H1 (cell line): ENCODE data around the gene SLC1A3. TPM values are rescaled to one million over a fixed set of nuclear protein-coding genes. Genes with fewer than 3 reads are reported as not detected.

Experiments
- CTCF ChIA-PET: fragments of 300-600 bp; sonication (Branson Sonifier 250); formaldehyde crosslinking; loops from one replicate; lab custom pipeline; 2021; ENCODE audit not compliant: partially characterized antibody; lab: Charles Lee
- POLR2A ChIA-PET: fragments of 300-600 bp; sonication (Branson Sonifier 250); formaldehyde crosslinking; loops from one replicate; lab custom pipeline; 2021; ENCODE audit warnings: inconsistent platforms; ENCODE audit not compliant: partially characterized antibody; lab: Charles Lee
- DNase-seq, 2 experiments: peaks; one replicate each; pipeline versions ENCODE4 v3.0.0 to v3.0.0-alpha.2; 2010 to 2022; ENCODE audit warnings: low spot score in 2 of 2, low read depth in 1 of 2, mixed read lengths in 1 of 2
- FAIRE-seq: peaks from 2 replicates; lab custom pipeline; 2011; peaks lifted over from hg19 to GRCh38; lab: Jason Lieb, UNC
- H2AFZ ChIP-seq: 2 replicates; pipeline ENCODE4 v1.8.1; 2012; ENCODE audit warnings: low read length, inconsistent platforms
- H2AK5ac ChIP-seq: 2 replicates; pipeline ENCODE4 v1.6.1; 2013; ENCODE audit warnings: low read depth, low read length
- H2BK120ac ChIP-seq: replicated peaks from 2 replicates; pipeline ENCODE3; 2013; ENCODE audit warnings: low read depth, low read length, inconsistent platforms
- H2BK12ac ChIP-seq: 2 replicates; pipeline ENCODE4 v1.6.1; 2013; ENCODE audit warnings: low read depth, low read length
- H2BK15ac ChIP-seq: 2 replicates; pipeline ENCODE4 v1.6.1; 2013; ENCODE audit warnings: low read length
- H2BK20ac ChIP-seq: 2 replicates; pipeline ENCODE4 v1.6.1; 2013; ENCODE audit warnings: low read length
- H2BK5ac ChIP-seq: 2 replicates; pipeline ENCODE4 v1.6.1; 2013; ENCODE audit warnings: low read depth, low read length
- H3K14ac ChIP-seq: 2 replicates; pipeline ENCODE4 v1.6.1; 2013; ENCODE audit warnings: inconsistent platforms; ENCODE audit not compliant: insufficient read length
- H3K18ac ChIP-seq: 2 replicates; pipeline ENCODE4 v1.6.1; 2013; ENCODE audit warnings: low read length; ENCODE audit errors: extremely low read depth
- H3K23ac ChIP-seq: 2 replicates; pipeline ENCODE4 v1.6.1; 2013; ENCODE audit warnings: inconsistent platforms; ENCODE audit not compliant: insufficient read length
- H3K23me2 ChIP-seq: 2 replicates; pipeline ENCODE4 v1.6.1; 2013; ENCODE audit warnings: low read depth, low read length
- H3K27ac ChIP-seq: 2 replicates; pipeline ENCODE4 v1.6.1; 2011; ENCODE audit warnings: low read depth, low read length, inconsistent platforms
- H3K27me3 ChIP-seq, 4 experiments: replicated peaks in 1 of 4; 1 replicate in 1 of 4; 2 replicates in 3 of 4; pipeline versions ENCODE4 v1.6.1 to v1.8.1; 2011 to 2013; ENCODE audit warnings: low read length in 3 of 4, mild to moderate bottlenecking in 3 of 4, inconsistent platforms in 2 of 4, mixed read lengths in 2 of 4, moderate library complexity in 1 of 4; ENCODE audit not compliant: control insufficient read depth in 3 of 4, insufficient read depth in 3 of 4; ENCODE audit errors: extremely low read depth in 1 of 4
- H3K36me3 ChIP-seq, 4 experiments: 2 replicates each; pipeline versions ENCODE4 v1.6.1 to v1.8.1; 2011 to 2013; ENCODE audit warnings: mild to moderate bottlenecking in 4 of 4, low read length in 3 of 4, moderate library complexity in 2 of 4, control low read depth in 1 of 4, inconsistent platforms in 1 of 4; ENCODE audit not compliant: insufficient read depth in 4 of 4, control insufficient read depth in 2 of 4
- H3K4ac ChIP-seq: replicated peaks from 2 replicates; pipeline ENCODE3; 2013; ENCODE audit warnings: low read length, low read depth, mixed read lengths, inconsistent platforms; ENCODE audit not compliant: insufficient read length
- H3K4me1 ChIP-seq, 4 experiments: replicated peaks in 1 of 4; 1 replicate in 1 of 4; 2 replicates in 3 of 4; pipeline versions ENCODE4 v1.6.1 to v1.8.1; 2011 to 2013; ENCODE audit warnings: low read length in 3 of 4, inconsistent platforms in 2 of 4, mixed read lengths in 1 of 4; ENCODE audit not compliant: insufficient read depth in 4 of 4, control insufficient read depth in 3 of 4
- H3K4me2 ChIP-seq, 2 experiments: 2 replicates each; pipeline versions ENCODE4 v1.6.1 to v1.8.1; 2011 to 2013; ENCODE audit warnings: low read depth in 2 of 2, low read length in 2 of 2, control low read depth in 1 of 2, inconsistent platforms in 1 of 2, mild to moderate bottlenecking in 1 of 2; ENCODE audit not compliant: insufficient read depth in 1 of 2
- H3K4me3 ChIP-seq, 4 experiments: fragments of 200-600, 300-600 bp in 1 of 4; sonication (generic), shearing (Covaris generic), sonication (Bioruptor Twin) in 1 of 4; 2 replicates each; pipeline versions ENCODE4 v1.5.1 to v1.8.1; 2011 to 2016; ENCODE audit warnings: low read length in 4 of 4, low read depth in 3 of 4, control low read depth in 2 of 4, inconsistent platforms in 2 of 4, mild to moderate bottlenecking in 2 of 4, mixed read lengths in 1 of 4, moderate library complexity in 1 of 4; ENCODE audit not compliant: insufficient read depth in 2 of 4; ENCODE audit errors: extremely low read depth in 1 of 4
- H3K56ac ChIP-seq: replicated peaks from 2 replicates; pipeline ENCODE3; 2013; ENCODE audit warnings: low read depth, mild to moderate bottlenecking, mixed read lengths, low read length, inconsistent platforms; ENCODE audit not compliant: insufficient read length
- H3K79me1 ChIP-seq: 2 replicates; pipeline ENCODE4 v1.6.1; 2013; ENCODE audit warnings: low read depth, low read length, control low read depth
- H3K79me2 ChIP-seq, 2 experiments: 2 replicates each; pipeline versions ENCODE4 v1.6.1 to v1.8.1; 2012 to 2013; ENCODE audit warnings: low read length in 2 of 2, mild to moderate bottlenecking in 2 of 2, inconsistent platforms in 1 of 2; ENCODE audit not compliant: insufficient read depth in 2 of 2, control insufficient read depth in 1 of 2
- H3K9ac ChIP-seq, 4 experiments: replicated peaks in 1 of 4; 1 replicate in 1 of 4; 2 replicates in 3 of 4; pipeline versions ENCODE4 v1.6.1 to v1.8.1; 2011 to 2013; ENCODE audit warnings: low read depth in 3 of 4, low read length in 3 of 4, control low read depth in 2 of 4, mild to moderate bottlenecking in 2 of 4, moderate library complexity in 2 of 4, inconsistent platforms in 1 of 4; ENCODE audit errors: extremely low read depth in 1 of 4
- H3K9me3 ChIP-seq, 2 experiments: 2 replicates each; pipeline versions ENCODE4 v1.6.1 to v1.8.1; 2012 to 2013; ENCODE audit warnings: mild to moderate bottlenecking in 2 of 2, moderate library complexity in 2 of 2, control low read depth in 1 of 2, inconsistent platforms in 1 of 2, low read depth in 1 of 2, low read length in 1 of 2, mixed read lengths in 1 of 2; ENCODE audit not compliant: insufficient read depth in 2 of 2
- H4K20me1 ChIP-seq, 2 experiments: replicated peaks in 1 of 2; 2 replicates each; pipeline versions ENCODE3 to v1.8.1; 2011 to 2013; ENCODE audit warnings: inconsistent platforms in 2 of 2, low read length in 2 of 2, mild to moderate bottlenecking in 1 of 2; ENCODE audit not compliant: insufficient read depth in 2 of 2, control insufficient read depth in 1 of 2
- H4K5ac ChIP-seq: 2 replicates; pipeline ENCODE4 v1.6.1; 2013; ENCODE audit warnings: low read length, low read depth, mixed read lengths, inconsistent platforms; ENCODE audit not compliant: insufficient read length
- H4K8ac ChIP-seq: 2 replicates; pipeline ENCODE4 v1.8.0; 2013; ENCODE audit warnings: mild to moderate bottlenecking, moderate library complexity, low read length, inconsistent platforms; ENCODE audit not compliant: insufficient read depth; ENCODE audit errors: extremely low read depth
- H4K91ac ChIP-seq: replicated peaks from 2 replicates; pipeline ENCODE3; 2013; ENCODE audit warnings: low read length, mixed read lengths, inconsistent platforms; ENCODE audit not compliant: insufficient read length
- BRCA1 ChIP-seq: IDR thresholded peaks from 2 replicates; pipeline ENCODE4 v1.6.1; 2012; ENCODE audit warnings: low read depth, low read length, improper control_type of control experiment
- E2F6 ChIP-seq: IDR thresholded peaks from 2 replicates; pipeline ENCODE4 v1.6.1; 2012; ENCODE audit warnings: inconsistent platforms
- JUND ChIP-seq: IDR thresholded peaks from 2 replicates; pipeline ENCODE4 v1.6.1; 2011; ENCODE audit warnings: mild to moderate bottlenecking, improper control_type of control experiment, low read length
- KDM1A ChIP-seq: fragments of 200-600, 300-600 bp; sonication (generic); IDR thresholded peaks from 2 replicates; pipeline ENCODE4 v1.7.1; 2016; ENCODE audit warnings: mild to moderate bottlenecking, low read length, borderline replicate concordance
- NANOG ChIP-seq: IDR thresholded peaks from 2 replicates; pipeline ENCODE4 v1.6.1; 2011; ENCODE audit warnings: low read length, low read depth, mild to moderate bottlenecking, inconsistent platforms; ENCODE audit not compliant: insufficient read depth, poor library complexity, severe bottlenecking
- SIN3A ChIP-seq, 2 experiments: IDR thresholded peaks in 1 of 2; conservative IDR thresholded peaks in 1 of 2; 2 replicates each; pipeline ENCODE4 v1.6.1; 2011 to 2012; ENCODE audit warnings: low read length in 2 of 2, improper control_type of control experiment in 1 of 2, low read depth in 1 of 2, mild to moderate bottlenecking in 1 of 2
- WGBS, 2 experiments: shearing (Covaris generic) in 1 of 2; methylation state at CpG; one replicate each; pipeline versions ENCODE4 v1.1.6 to v1.1.7; 2013 to 2015; ENCODE audit warnings: low lambda C conversion rate in 2 of 2, mixed read lengths in 2 of 2, inconsistent platforms in 1 of 2, low coverage in 1 of 2, missing lambda C conversion rate in 1 of 2; ENCODE audit not compliant: insufficient replicate concordance in 2 of 2, insufficient coverage in 1 of 2, insufficient read length in 1 of 2; ENCODE audit errors: extremely low coverage in 1 of 2, missing lambda C conversion rate in 1 of 2; 5-methylcytosine and 5-hydroxymethylcytosine counted together
- polyA plus RNA-seq, 7 experiments: library from polyadenylated mRNA; depleted of rRNA in 3 of 7; stranded (reverse) in 5 of 7; unstranded in 2 of 7; fragments of >200 nt in 5 of 7; fragments of 200-250 nt in 2 of 7; gene quantifications; 1 replicate in 5 of 7; 2 replicates in 1 of 7; 4 replicates in 1 of 7; pipeline versions ENCODE4 v1.2.1 to v1.2.3, GENCODE V29; 2011 to 2013; ENCODE audit warnings: missing spikeins in 2 of 7, mixed read lengths in 2 of 7
- total RNA-seq: library from RNA; stranded (reverse); fragmentation: NEBNext Ultra II Directional; extraction: Animal tissue kit (Norgen Biotek cat#: 25700); gene quantifications from 2 replicates; pipeline ENCODE4 v1.2.1, GENCODE V29; 2021

SLC1A3 gene
- total and polyA plus RNA-seq, 2 of the 8 experiments (the other 6 are each of a cell fraction or from before 2014, with no cell fraction given), result 26.7 to 35.3 TPM

GRCh38 chr5:36613241-36613640 is 6.8 kb downstream of the SLC1A3 start:
- ChIA-PET CTCF (interaction anchor here (0.8 to 4.7 kb wide), 7 partner anchors 8 to 80 kb away, joined by 3 to 29 read pairs (median 4); no protein-coding TSS in a partner anchor), POLR2A (interaction anchor here (0.7 to 1.2 kb wide), 2 partner anchors 17 to 125 kb away, joined by 3 to 4 read pairs; no protein-coding TSS in a partner anchor)
- Histone ChIP-seq H3K4me2 (no peak overlapping the region), H3K4me3 (no peak overlapping the region), H3K79me2 (peaks cover 0 to 26% of the 10 kb centered on the region in 2 experiments; a peak in 2 of 4 replicates), H4K5ac (no peak overlapping the region), H3K4ac (no peak overlapping the region), H3K9ac (no peak overlapping the region), H3K27me3 (no peaks in the 10 kb centered on the region), H3K36me3 (peaks cover 0 to 25% (median 6%) of the 10 kb centered on the region in 4 experiments; a peak in 6 of 8 replicates), H4K20me1 (no peaks in the 10 kb centered on the region), H2BK5ac (no peak overlapping the region), H2BK12ac (no peak overlapping the region), H3K23me2 (no peaks in the 10 kb centered on the region), H4K8ac (no peak overlapping the region), H2BK120ac (no peak overlapping the region), H3K56ac (no peak overlapping the region), H3K9me3 (no peaks in the 10 kb centered on the region), H3K79me1 (no peaks in the 10 kb centered on the region), H2BK20ac (no peak overlapping the region), H3K4me1 (peaks cover 0 to 6% (median 3%) of the 10 kb centered on the region in 4 experiments; a peak in 5 of 7 replicates), H3K23ac (no peak overlapping the region), H2AK5ac (no peak overlapping the region), H3K14ac (no peak overlapping the region), H3K27ac (no peak overlapping the region), H2BK15ac (no peak overlapping the region), H4K91ac (no peak overlapping the region), H2AFZ (no peak overlapping the region), H3K18ac (no peak overlapping the region)
- no peak for DNase-seq
- WGBS, 2 experiments, result 88% methylated on average over 8 of the region's 8 CpGs; no CpG with 5 or more reads in 1 of the 2 experiments
- no peak for FAIRE-seq
- TF ChIP-seq NANOG (no peak), BRCA1 (no peak), E2F6 (no peak), SIN3A (conservative IDR thresholded peaks at IDR 0.05 in 1 of 2, IDR thresholded peaks at IDR 0.05 in 1 of 2; ENCODE audit: low read depth in 1 of 2, low read length in 2 of 2) (no peak), JUND (no peak), KDM1A (no peak)
